ENCODE data around the gene STAT1.

Gene STAT1

GRCh38 chr2:191029280-191029950 lies 15.4 kb upstream of the STAT1 start:
- H3K4me1 ChIP-seq (ENCODE audit: insufficient read depth, low read length), result no peaks in the 10 kb centered on the region
- no peaks in the 10 kb centered on the region for H3K27me3 ChIP-seq (ENCODE audit: control insufficient read depth in 1 of 2, insufficient read depth in 2 of 2, low read length in 2 of 2)
- H3K36me3 ChIP-seq (ENCODE audit: insufficient read depth, low read length), result no peaks in the 10 kb centered on the region
- no peak overlapping the region for H3K27ac ChIP-seq (ENCODE audit: low read depth, low read length)
- no peak overlapping the region for H3K9ac ChIP-seq (ENCODE audit: low read length)
- H3K4me3 ChIP-seq (ENCODE audit: low read depth in 1 of 2, low read length in 2 of 2), result no peak overlapping the region
- H3K9me3 ChIP-seq (ENCODE audit: low read length), result no peaks in the 10 kb centered on the region

- Histone ChIP-seq H3K36me3 (ENCODE audit: insufficient read depth, low read length) (no peaks in the 10 kb centered on the region), H3K4me1 (ENCODE audit: insufficient read depth, low read length) (peaks cover 2% of the 10 kb centered on the region), H3K4me3 (ENCODE audit: low read depth in 1 of 2, low read length in 2 of 2) (no peak overlapping the region), H3K9ac (ENCODE audit: low read length) (no peak overlapping the region), H3K27ac (ENCODE audit: low read depth, low read length) (no peak overlapping the region), H3K27me3 (ENCODE audit: control insufficient read depth in 1 of 2, insufficient read depth in 2 of 2, low read length in 2 of 2) (no peaks in the 10 kb centered on the region), H3K9me3 (ENCODE audit: low read length) (no peaks in the 10 kb centered on the region)
Observed at GRCh38 chr2:191026377-191026776, 12.4 kb upstream of the STAT1 start.

- no peaks in the 10 kb centered on the region for H3K27me3 ChIP-seq (ENCODE audit: control insufficient read depth in 1 of 2, insufficient read depth in 2 of 2, low read length in 2 of 2)
- no peak overlapping the region for H3K9ac ChIP-seq (ENCODE audit: low read length)
- H3K4me3 ChIP-seq (ENCODE audit: low read depth in 1 of 2, low read length in 2 of 2), result no peak overlapping the region
- H3K27ac ChIP-seq (ENCODE audit: low read depth, low read length), result no peak overlapping the region
- no peaks in the 10 kb centered on the region for H3K9me3 ChIP-seq (ENCODE audit: low read length)
- peaks cover 9% of the 10 kb centered on the region for H3K4me1 ChIP-seq (ENCODE audit: insufficient read depth, low read length)
- no peaks in the 10 kb centered on the region for H3K36me3 ChIP-seq (ENCODE audit: insufficient read depth, low read length)
Observed at GRCh38 chr2:191025135-191025534, 11.2 kb upstream of the STAT1 start.

- H3K27ac ChIP-seq (ENCODE audit: low read depth, low read length), result no peak overlapping the region
- no peaks in the 10 kb centered on the region for H3K36me3 ChIP-seq (ENCODE audit: insufficient read depth, low read length)
- H3K27me3 ChIP-seq (ENCODE audit: control insufficient read depth in 1 of 2, insufficient read depth in 2 of 2, low read length in 2 of 2), result no peaks in the 10 kb centered on the region
- no peaks in the 10 kb centered on the region for H3K9me3 ChIP-seq (ENCODE audit: low read length)
- H3K9ac ChIP-seq (ENCODE audit: low read length), result no peak overlapping the region
- no peak overlapping the region for H3K4me3 ChIP-seq (ENCODE audit: low read depth in 1 of 2, low read length in 2 of 2)
- H3K4me1 ChIP-seq (ENCODE audit: insufficient read depth, low read length), result peaks cover 9% of the 10 kb centered on the region
Observed at GRCh38 chr2:191023235-191023679, 9.3 kb upstream of the STAT1 start.

- H3K9ac ChIP-seq (ENCODE audit: low read length), result peak overlapping the region; percentile 69
- no peaks in the 10 kb centered on the region for H3K9me3 ChIP-seq (ENCODE audit: low read length)
- peaks cover 9% of the 10 kb centered on the region for H3K4me1 ChIP-seq (ENCODE audit: insufficient read depth, low read length)
- H3K27ac ChIP-seq (ENCODE audit: low read depth, low read length), result peak overlapping the region; percentile 94
- no peaks in the 10 kb centered on the region for H3K27me3 ChIP-seq (ENCODE audit: control insufficient read depth in 1 of 2, insufficient read depth in 2 of 2, low read length in 2 of 2)
- peak overlapping the region; percentile 81 to 87 for H3K4me3 ChIP-seq (ENCODE audit: low read depth in 1 of 2, low read length in 2 of 2)
- H3K36me3 ChIP-seq (ENCODE audit: insufficient read depth, low read length), result no peaks in the 10 kb centered on the region
Observed at GRCh38 chr2:191020742-191021381, 6.9 kb upstream of the STAT1 start.

GRCh38 chr2:191020221-191020741 lies 6.3 kb upstream of the STAT1 start:
- peak overlapping the region; percentile 94 for H3K27ac ChIP-seq (ENCODE audit: low read depth, low read length)
- H3K4me1 ChIP-seq (ENCODE audit: insufficient read depth, low read length), result peaks cover 10% of the 10 kb centered on the region
- no peaks in the 10 kb centered on the region for H3K27me3 ChIP-seq (ENCODE audit: control insufficient read depth in 1 of 2, insufficient read depth in 2 of 2, low read length in 2 of 2)
- H3K36me3 ChIP-seq (ENCODE audit: insufficient read depth, low read length), result no peaks in the 10 kb centered on the region
- H3K4me3 ChIP-seq (ENCODE audit: low read depth in 1 of 2, low read length in 2 of 2), result peak overlapping the region; percentile 81 to 87
- peak overlapping the region; percentile 69 for H3K9ac ChIP-seq (ENCODE audit: low read length)
- no peaks in the 10 kb centered on the region for H3K9me3 ChIP-seq (ENCODE audit: low read length)

GRCh38 chr2:191019376-191019775 lies 5.4 kb upstream of the STAT1 start:
- H3K27me3 ChIP-seq (ENCODE audit: control insufficient read depth in 1 of 2, insufficient read depth in 2 of 2, low read length in 2 of 2), result no peaks in the 10 kb centered on the region
- no peaks in the 10 kb centered on the region for H3K9me3 ChIP-seq (ENCODE audit: low read length)
- H3K4me3 ChIP-seq (ENCODE audit: low read depth in 1 of 2, low read length in 2 of 2), result no peak overlapping the region
- no peak overlapping the region for H3K27ac ChIP-seq (ENCODE audit: low read depth, low read length)
- H3K4me1 ChIP-seq (ENCODE audit: insufficient read depth, low read length), result peaks cover 19% of the 10 kb centered on the region
- H3K36me3 ChIP-seq (ENCODE audit: insufficient read depth, low read length), result no peaks in the 10 kb centered on the region
- no peak overlapping the region for H3K9ac ChIP-seq (ENCODE audit: low read length)

GRCh38 chr2:191018643-191019119 lies 4.7 kb upstream of the STAT1 start:
- Histone ChIP-seq H3K27ac (ENCODE audit: low read depth, low read length) (no peak overlapping the region), H3K9ac (ENCODE audit: low read length) (no peak overlapping the region), H3K4me3 (ENCODE audit: low read depth in 1 of 2, low read length in 2 of 2) (no peak overlapping the region), H3K36me3 (ENCODE audit: insufficient read depth, low read length) (no peaks in the 10 kb centered on the region), H3K27me3 (ENCODE audit: control insufficient read depth in 1 of 2, insufficient read depth in 2 of 2, low read length in 2 of 2) (no peaks in the 10 kb centered on the region), H3K9me3 (ENCODE audit: low read length) (no peaks in the 10 kb centered on the region), H3K4me1 (ENCODE audit: insufficient read depth, low read length) (peaks cover 19% of the 10 kb centered on the region)

GRCh38 chr2:191018048-191018447 lies 4.1 kb upstream of the STAT1 start:
- no peaks in the 10 kb centered on the region for H3K36me3 ChIP-seq (ENCODE audit: insufficient read depth, low read length)

GRCh38 chr2:191015831-191016230 lies 1.9 kb upstream of the STAT1 start:
- H3K9ac ChIP-seq (ENCODE audit: low read length), result no peak overlapping the region
- H3K4me3 ChIP-seq (ENCODE audit: low read depth in 1 of 2, low read length in 2 of 2), result no peak overlapping the region
- H3K36me3 ChIP-seq (ENCODE audit: insufficient read depth, low read length), result no peaks in the 10 kb centered on the region
- no peak overlapping the region for H3K27ac ChIP-seq (ENCODE audit: low read depth, low read length)
- peaks cover 32% of the 10 kb centered on the region for H3K4me1 ChIP-seq (ENCODE audit: insufficient read depth, low read length)
- H3K9me3 ChIP-seq (ENCODE audit: low read length), result no peaks in the 10 kb centered on the region
- H3K27me3 ChIP-seq (ENCODE audit: control insufficient read depth in 1 of 2, insufficient read depth in 2 of 2, low read length in 2 of 2), result no peaks in the 10 kb centered on the region

More at GRCh38 chr2:191018048-191018447, 4.1 kb upstream of the STAT1 start:
- Histone ChIP-seq H3K27me3 (ENCODE audit: control insufficient read depth in 1 of 2, insufficient read depth in 2 of 2, low read length in 2 of 2) (no peaks in the 10 kb centered on the region), H3K9ac (ENCODE audit: low read length) (no peak overlapping the region), H3K4me3 (ENCODE audit: low read depth in 1 of 2, low read length in 2 of 2) (no peak overlapping the region), H3K27ac (ENCODE audit: low read depth, low read length) (no peak overlapping the region), H3K9me3 (ENCODE audit: low read length) (no peaks in the 10 kb centered on the region), H3K4me1 (ENCODE audit: insufficient read depth, low read length) (peaks cover 23% of the 10 kb centered on the region)

GRCh38 chr2:191015239-191015638 lies 1.3 kb upstream of the STAT1 start:
- Histone ChIP-seq H3K4me1 (ENCODE audit: insufficient read depth, low read length) (peaks cover 31% of the 10 kb centered on the region), H3K4me3 (ENCODE audit: low read depth in 1 of 2, low read length in 2 of 2) (no peak overlapping the region), H3K36me3 (ENCODE audit: insufficient read depth, low read length) (no peaks in the 10 kb centered on the region), H3K9ac (ENCODE audit: low read length) (no peak overlapping the region), H3K27ac (ENCODE audit: low read depth, low read length) (no peak overlapping the region), H3K27me3 (ENCODE audit: control insufficient read depth in 1 of 2, insufficient read depth in 2 of 2, low read length in 2 of 2) (no peaks in the 10 kb centered on the region), H3K9me3 (ENCODE audit: low read length) (no peaks in the 10 kb centered on the region)
